GM18873 (cell line): ENCODE measurements around the gene TRANK1.
"Not testable (repeated sequence)": the region's sequence is repeated elsewhere in the genome, so short reads cannot be mapped to it uniquely, and the experiment has no call there.

Experiments
- ATAC-seq: cut with Tn5 transposase; IDR thresholded peaks from one replicate; pipeline ENCODE4 v1.9.1; 2021; ENCODE audit warnings: mild to moderate bottlenecking, moderate library complexity, moderate number of reproducible peaks; ENCODE audit not compliant: unreplicated experiment, low FRiP score

Gene TRANK1

GRCh38 chr3:36957862-36958686 is 13.2 kb upstream of the TRANK1 start:
- no peak for ATAC-seq

DNA sequence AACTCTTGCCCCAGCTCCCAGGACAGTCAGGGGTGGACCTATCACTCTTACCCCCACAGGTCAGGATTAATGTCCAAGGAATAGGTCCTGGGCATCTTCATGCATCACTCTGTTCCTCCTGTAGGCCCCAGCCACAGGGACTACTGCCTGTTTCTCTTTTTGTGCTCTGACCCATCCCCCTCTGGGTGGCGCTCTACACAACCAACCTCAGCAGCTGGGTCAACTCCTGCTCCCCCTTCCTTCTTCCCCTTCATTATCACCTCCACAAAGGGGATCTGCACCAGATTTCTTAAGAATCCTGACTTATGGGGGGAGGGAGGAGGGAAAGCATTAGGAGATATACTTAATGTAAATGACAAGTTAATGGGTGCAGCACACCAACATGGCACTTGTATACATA is 12.2 kb upstream of the TRANK1 start:
- ATAC-seq, result no peak

DNA sequence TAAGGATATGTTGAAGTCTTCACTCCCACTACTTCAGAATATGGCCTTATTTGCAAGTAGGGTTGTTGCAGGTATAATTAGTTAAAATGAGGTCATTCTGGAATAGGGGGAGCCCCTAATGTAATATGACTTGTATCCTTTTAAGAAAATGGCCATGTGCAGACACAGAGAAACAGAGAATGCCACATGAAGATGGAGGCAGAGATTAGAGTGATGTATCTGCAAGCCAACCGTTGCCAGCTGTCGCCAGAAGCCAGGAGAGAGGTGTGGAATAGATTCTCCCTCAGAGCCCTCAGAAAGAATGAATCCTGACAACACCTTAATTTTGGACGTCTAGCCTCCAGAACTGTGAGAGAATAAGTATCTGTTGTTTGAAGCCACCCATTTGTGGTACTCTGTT is 11.3 kb upstream of the TRANK1 start:
- no peak for ATAC-seq

DNA sequence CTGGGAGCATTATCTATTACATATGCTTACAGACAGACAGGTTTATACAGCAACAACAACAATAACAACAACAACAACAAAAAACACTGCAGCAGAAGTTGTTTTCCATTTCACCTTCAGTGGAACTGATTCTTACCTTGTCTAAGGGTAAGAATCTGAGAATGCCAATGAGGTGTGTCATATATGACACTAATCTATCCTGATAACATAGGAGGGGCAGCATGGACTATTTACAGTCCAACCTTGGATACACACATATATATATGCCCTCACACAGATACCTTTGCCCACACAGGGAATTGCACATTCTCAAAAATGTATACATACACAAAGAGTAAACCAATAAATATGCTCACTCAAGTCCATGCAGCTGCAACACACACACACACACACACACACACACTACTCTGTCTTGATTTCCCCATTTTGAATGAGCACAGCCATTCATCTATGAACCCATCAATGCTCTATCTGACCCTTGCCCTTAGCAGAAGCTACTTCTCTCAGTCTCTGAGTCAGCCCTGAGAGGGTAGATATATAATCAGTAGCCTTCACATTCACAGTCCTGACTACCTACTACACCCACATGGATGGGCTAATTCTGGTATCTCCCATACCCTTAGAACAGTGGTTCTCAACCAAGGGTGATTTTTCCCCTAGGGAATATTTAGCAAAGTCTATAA is 9.7 kb upstream of the TRANK1 start:
- no peak for ATAC-seq

DNA sequence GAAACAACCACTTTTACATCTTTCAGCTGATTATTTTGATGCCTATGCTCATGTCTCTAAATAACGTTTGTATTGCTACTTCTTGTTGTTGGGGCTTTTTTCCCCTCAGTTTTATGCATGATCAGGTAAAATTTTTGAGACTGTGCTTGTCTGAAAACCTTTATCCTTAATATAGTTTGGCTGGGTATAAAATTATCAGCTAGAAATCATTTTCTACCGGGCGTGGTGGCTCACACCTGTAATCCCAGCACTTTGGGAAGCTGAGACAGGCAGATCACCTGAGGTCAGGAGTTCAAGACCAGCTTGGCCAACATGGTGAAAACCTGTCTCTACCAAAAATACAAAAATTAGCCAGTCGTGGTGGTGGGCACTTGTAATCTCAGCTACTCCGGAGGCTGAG is 3.0 kb upstream of the TRANK1 start:
- ATAC-seq, result not testable (repeated sequence)

DNA sequence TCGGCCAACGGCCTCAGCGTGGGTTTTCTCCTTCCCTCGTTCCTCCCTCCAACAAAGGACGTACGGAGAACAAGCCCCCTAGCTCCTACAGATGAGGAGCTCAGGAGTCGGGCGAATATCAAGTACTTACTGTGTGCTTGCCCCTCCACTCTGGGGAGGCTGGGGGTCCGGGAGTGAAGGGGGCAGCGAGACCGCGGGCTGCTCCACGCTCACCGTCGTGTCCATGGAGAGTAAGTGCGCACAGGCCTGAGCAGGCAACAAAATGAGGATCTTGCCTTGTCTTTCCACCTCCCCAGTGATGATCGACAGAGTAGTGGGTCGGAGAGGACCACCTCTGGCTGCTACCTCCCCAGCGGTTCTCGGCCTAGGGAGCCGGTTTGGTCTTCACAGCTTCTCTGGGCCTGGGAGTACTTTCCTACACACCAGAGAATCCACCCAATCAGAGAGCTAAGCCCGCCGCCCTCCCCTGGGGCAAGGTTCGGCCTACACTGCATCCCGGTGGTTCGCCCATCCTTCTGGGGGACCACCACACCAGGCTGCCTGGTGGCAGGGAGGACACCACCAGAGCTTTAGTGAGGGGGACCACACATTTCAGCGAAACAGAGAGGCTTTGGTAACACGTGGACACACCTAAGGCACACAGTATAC is 603 bp upstream of the TRANK1 start:
- ATAC-seq, result no peak

- peak; percentile 36 for ATAC-seq
Measured at GRCh38 chr3:36944012-36944640, 728 bp downstream of the TRANK1 start.

GRCh38 chr3:36943601-36944000 is 1.3 kb downstream of the TRANK1 start:
- ATAC-seq, result no peak

GRCh38 chr3:36942638-36943248 is 2.1 kb downstream of the TRANK1 start:
- ATAC-seq, result no peak

DNA sequence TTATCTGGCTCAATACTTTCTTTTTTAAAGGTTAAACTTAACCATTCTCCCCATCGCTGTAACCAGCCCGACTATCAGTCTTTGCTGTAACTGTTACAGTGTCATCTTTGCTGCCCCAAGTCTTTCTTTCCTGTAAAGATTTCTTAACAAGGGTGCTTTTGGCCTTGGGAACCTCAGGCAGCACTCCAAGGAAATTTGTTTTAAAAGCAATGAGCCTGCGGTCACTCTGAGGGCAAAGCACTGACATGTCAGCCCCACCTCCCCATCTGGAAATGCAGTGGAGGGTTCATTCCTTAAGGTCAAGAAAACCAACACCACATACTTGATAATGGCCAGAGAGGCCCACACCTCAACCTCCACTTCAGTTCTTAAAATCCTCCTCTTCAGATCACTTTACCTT is 3.2 kb downstream of the TRANK1 start:
- ATAC-seq, result no peak

DNA sequence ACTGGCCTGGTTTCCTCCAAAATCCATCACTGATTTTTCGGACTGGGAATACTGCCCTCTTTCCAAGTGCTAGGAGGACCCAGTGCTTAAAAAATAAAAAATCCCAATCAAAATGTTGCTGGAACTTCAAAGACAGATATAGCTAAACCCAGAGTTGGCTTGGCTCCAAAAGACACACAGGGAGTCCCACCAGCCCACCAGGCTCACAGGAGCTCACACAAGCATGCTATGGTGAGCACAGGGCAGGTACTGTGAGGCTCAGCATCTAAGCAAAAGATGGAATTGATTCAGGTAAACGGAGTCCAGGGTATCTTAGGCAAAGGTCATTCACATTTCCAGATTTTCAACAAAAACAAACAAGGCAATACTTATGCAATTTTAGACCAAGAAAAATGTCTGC is 3.7 kb downstream of the TRANK1 start:
- ATAC-seq, result no peak

DNA sequence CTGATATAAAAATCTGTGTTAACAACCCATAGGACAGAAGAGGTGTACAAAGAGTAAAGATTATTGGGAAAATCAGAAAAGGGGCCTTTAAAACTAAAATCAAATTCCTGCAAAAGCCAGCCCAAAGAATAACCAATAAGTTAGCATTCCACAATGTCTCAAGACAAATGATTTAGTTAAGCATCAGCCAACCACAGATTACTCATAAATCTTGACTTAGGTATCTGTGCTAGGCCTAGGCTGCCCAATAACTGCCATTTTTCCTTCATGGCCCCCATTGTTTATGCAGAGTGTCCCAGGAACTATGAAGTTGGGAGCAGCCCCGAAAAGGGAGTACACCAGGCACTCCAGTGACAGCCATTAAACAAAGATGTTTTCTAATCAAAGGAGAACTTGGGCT is 7.4 kb downstream of the TRANK1 start:
- ATAC-seq, result no peak

DNA sequence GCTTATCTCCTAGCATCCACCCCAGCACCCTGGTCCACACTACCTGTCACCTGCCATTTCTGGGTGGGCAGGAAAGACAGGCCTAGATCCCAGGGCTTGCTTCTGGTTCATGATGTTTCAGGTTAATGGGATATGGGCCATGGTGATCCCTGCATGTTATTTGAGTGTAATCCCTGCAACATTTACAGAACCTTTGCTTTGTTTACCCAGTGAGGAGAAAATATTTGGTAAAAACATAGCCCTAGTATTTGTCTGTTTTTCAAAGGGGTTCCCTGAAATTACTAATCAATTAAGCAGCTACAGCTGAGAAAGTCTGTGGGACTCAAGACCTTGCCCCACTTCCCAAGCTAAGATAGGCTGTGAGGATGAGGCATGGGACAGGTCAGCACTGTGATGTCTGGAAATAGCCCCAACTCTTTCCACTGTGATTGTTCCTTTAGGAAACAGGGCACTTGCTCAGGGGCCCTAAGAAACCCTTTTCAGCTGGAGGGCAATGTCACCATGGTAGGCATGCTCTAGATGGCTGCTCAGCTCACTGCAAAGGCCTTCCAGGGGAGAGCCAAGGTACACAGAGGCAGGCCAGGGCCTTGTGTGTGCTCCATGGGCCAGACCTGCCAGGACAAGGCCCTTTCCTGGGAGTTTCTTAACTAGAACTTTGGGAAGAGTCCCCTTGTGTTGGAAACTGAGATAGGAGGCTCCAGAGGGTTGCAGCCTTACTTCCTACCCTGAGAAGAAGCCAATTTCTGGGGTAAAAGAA is 11.1 kb downstream of the TRANK1 start:
- no peak for ATAC-seq

GRCh38 chr3:36931424-36931823 is 13.4 kb downstream of the TRANK1 start:
- not testable (repeated sequence) for ATAC-seq

- no peak for ATAC-seq
Measured at GRCh38 chr3:36928220-36928619, 16.6 kb downstream of the TRANK1 start.

- no peak for ATAC-seq
Measured at GRCh38 chr3:36926292-36926897, 18.5 kb downstream of the TRANK1 start.

GRCh38 chr3:36924744-36925521 is 19.9 kb downstream of the TRANK1 start:
- ATAC-seq, result no peak

GRCh38 chr3:36923981-36924743 is 20.7 kb downstream of the TRANK1 start:
- no peak for ATAC-seq
